ENCODE results near the gene COX18.

COX18 gene

GRCh38 chr4:73051625-73052024, 17.9 kb downstream of the COX18 start:
- no peak for DNase-seq

GRCh38 chr4:73045879-73046278, 23.6 kb downstream of the COX18 start:
- DNase-seq, result no peak

GRCh38 chr4:73037057-73037456, 32.5 kb downstream of the COX18 start:
- DNase-seq, result no peak

GRCh38 chr4:73036123-73036522, 33.4 kb downstream of the COX18 start:
- no peak for DNase-seq

- no peak for DNase-seq
Measured at GRCh38 chr4:73034896-73035295, 34.6 kb downstream of the COX18 start.

- no peak for DNase-seq
Measured at GRCh38 chr4:73028621-73029020, 40.9 kb downstream of the COX18 start.

GRCh38 chr4:73021634-73022033, 47.9 kb downstream of the COX18 start:
- no peak for DNase-seq

- no peak for DNase-seq
Measured at GRCh38 chr4:73019462-73020047, 50.0 kb downstream of the COX18 start.

GRCh38 chr4:73018595-73018994, 50.9 kb downstream of the COX18 start:
- no peak for DNase-seq

- DNase-seq, result no peak
Measured at GRCh38 chr4:73013310-73013709, 56.2 kb downstream of the COX18 start.

GRCh38 chr4:73012673-73013072, 56.8 kb downstream of the COX18 start:
- DNase-seq, result no peak

- DNase-seq, result no peak
Measured at GRCh38 chr4:73011629-73011985, 57.9 kb downstream of the COX18 start.

- no peak for DNase-seq
Measured at GRCh38 chr4:73010789-73011628, 58.5 kb downstream of the COX18 start.

GRCh38 chr4:73007526-73008100, 61.9 kb downstream of the COX18 start:
- no peak for DNase-seq

GRCh38 chr4:73006286-73006990, 63.1 kb downstream of the COX18 start:
- no peak for DNase-seq

- no peak for DNase-seq
Measured at GRCh38 chr4:73005514-73005913, 64.0 kb downstream of the COX18 start.
